ENCODE data around the gene ATP12A. TPM values are rescaled to one million over a fixed set of nuclear protein-coding genes. Genes with fewer than 3 reads are reported as not detected.

ATP12A gene
- total RNA-seq, 1 donor from 2014 or later, result 0.24 TPM

GRCh38 chr13:24737042-24737441 is 56.8 kb downstream of the ATP12A start:
- ATAC-seq, result no peak

DNA sequence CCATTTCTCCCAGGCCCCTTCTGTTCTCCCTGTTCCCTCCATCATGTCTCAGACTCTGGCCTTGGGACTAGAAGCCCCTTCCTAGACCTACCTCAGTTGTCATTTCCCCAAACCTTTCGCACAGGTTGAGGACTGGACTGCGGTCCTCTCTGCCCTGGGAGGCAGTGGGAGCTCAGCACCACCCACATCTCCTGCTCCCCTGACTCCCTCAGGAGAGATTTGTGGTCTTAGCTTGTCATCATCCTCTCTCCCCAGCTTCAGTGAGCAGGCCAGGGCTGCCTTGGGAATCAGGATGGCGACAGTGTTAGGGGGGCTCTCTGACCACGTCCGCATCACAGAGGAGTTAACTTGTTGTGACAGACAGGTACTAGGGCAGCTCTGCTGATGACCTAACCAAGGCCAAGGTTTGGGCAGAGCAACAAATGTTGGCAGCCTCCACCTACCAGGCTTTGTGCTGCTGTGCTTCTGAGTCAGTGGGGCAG is 58.2 kb downstream of the ATP12A start:
- no peak for ATAC-seq

GRCh38 chr13:24740014-24740890 is 60.0 kb downstream of the ATP12A start:
- no peak for ATAC-seq

- no peak for ATAC-seq
Observed at GRCh38 chr13:24741016-24741662, 60.9 kb downstream of the ATP12A start.

GRCh38 chr13:24741791-24742190 is 61.6 kb downstream of the ATP12A start:
- ATAC-seq, result no peak

GRCh38 chr13:24742294-24742693 is 62.1 kb downstream of the ATP12A start:
- peak; percentile 23 for ATAC-seq

GRCh38 chr13:24742977-24743376 is 62.8 kb downstream of the ATP12A start:
- no peak for ATAC-seq

GRCh38 chr13:24744247-24744646 is 64.0 kb downstream of the ATP12A start:
- no peak for ATAC-seq

DNA sequence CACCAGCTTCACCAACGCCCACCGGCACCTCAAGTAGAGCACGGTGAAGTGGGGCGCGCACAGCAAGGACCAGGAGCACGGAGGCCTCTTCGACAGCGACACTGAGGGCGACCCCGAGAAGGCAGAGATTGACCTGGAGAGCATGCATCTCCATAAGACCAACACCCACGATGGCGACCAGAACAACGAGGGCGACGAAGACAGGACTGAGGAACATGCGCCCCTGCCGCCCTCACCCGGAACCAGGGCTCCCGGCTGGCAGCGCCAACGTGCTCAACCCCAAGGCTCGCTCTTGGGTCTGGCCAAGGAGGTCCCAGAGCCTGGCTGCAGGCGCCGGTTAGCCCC is 65.3 kb downstream of the ATP12A start:
- ATAC-seq, result no peak

GRCh38 chr13:24745861-24746617 is 65.8 kb downstream of the ATP12A start:
- no peak for ATAC-seq

DNA sequence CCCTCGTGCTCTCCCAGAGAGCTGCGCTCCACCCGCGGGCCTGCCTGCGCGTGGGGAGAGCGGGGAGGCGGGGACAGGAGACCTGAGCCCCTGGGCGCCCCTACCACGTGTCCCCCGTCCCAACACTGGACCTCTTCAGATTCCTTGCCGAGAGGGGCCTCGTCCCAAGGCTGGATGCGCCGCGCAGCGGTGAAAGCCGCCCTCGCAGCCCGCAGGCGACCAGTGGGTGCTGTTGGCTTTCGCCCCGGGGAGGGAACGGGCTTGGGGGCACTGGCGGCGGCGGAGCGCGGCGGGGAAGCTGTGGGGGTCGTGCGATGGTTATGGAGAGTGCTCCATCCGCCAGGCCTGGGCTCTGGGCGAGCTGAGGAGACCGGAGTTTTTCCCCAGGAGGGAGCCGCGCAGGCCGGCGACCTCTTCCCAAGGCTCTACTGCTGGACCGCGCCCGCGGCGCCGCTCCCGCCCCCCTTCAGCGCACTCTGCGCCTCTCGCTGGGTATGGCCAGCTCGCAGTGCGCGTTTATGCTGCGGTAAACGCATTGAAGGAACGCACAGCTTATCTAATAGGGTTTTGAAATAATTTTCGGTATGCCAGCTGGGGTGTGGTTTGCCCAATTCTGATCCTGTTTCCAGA is 66.5 kb downstream of the ATP12A start:
- no peak for ATAC-seq

GRCh38 chr13:24747248-24748060 is 67.2 kb downstream of the ATP12A start:
- ATAC-seq, result peak; percentile 38

DNA sequence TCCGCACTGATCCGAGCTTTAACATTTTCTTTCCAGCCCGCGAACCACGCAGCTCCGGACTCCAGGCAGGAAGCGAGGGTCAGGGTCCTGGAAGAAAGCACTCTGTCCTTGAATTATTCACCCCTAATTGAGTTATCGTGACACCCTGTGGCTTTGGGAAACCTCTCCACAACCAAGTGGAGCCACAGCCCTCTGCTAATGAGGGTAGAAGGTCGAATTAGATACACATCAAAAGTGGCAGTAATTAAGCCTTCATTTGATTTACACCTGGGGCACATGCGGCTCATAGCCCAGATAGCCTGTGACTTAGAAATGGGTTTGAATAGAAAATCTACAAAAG is 67.8 kb downstream of the ATP12A start:
- no peak for ATAC-seq

GRCh38 chr13:24759197-24759596 is 79.0 kb downstream of the ATP12A start:
- ATAC-seq, result no peak

Other genes with a start within 250 kb of the ATP12A start
- gene PARP4, start 167.6 kb upstream of the ATP12A start, total RNA-seq, result 41.5 TPM
- gene RNF17, start 83.8 kb downstream of the ATP12A start, total RNA-seq, result not detected